Tibial nerve (tissue), 4 donors: ENCODE results near the gene PSD4.

ENCODE experiments used
- CTCF ChIP-seq, 5 experiments: fragments of 200-600 bp in 3 of 5; fragments of 450-650 bp in 2 of 5; sonication (generic) in 3 of 5; IDR thresholded peaks; one replicate each; pipeline ENCODE4 v1.5.1; 2016 to 2019; ENCODE audit warnings: antibody characterized with exemption in 5 of 5, mild to moderate bottlenecking in 3 of 5, moderate library complexity in 2 of 5
- EP300 ChIP-seq, 2 donors: sonication (generic); formaldehyde crosslinking; IDR thresholded peaks; one replicate each; pipeline ENCODE4 v1.6.1; 2017; ENCODE audit warnings: antibody characterized with exemption in 2 of 2, mild to moderate bottlenecking in 1 of 2
- POLR2A ChIP-seq, 2 donors: fragments of 450-650 bp; IDR thresholded peaks; one replicate each; pipeline ENCODE4 v1.6.1; 2017; ENCODE audit warnings: antibody characterized with exemption in 2 of 2, mild to moderate bottlenecking in 2 of 2, moderate library complexity in 2 of 2

DNA sequence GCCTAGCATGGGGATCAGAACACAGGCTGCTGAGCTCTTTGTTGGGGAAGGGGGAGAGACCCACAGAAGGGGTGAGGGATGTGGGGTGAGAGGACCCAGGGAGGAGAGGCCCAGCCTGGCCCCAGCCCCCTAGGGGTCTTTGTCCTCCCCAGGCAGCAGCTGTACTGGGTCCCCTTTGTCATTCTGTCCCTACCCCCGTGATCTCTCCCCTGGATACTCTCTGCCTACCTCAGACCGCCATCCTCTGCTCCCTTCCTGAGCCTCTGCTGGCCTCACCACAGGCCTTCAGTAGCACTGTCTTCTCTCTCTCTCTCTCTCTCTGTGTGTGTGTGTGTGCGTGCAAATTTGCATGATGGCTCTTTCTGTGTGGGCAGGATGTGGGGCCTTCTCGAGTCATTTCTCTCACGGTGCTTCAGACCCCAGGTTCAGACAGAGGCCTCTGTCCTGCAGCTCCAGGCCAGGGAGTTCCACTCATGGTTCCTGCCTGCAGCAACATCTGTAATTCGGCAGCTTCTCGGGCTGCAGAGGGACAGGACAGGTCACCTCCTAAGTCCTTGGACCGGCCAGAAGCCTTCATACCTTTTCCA, 1.4 kb downstream of the PSD4 start:
- no peak for TF ChIP-seq CTCF (IDR thresholded peaks at IDR 0.05)
- TF ChIP-seq POLR2A (IDR thresholded peaks at IDR 0.05): no peak
- no peak for TF ChIP-seq EP300 (IDR thresholded peaks at IDR 0.05)
